ENCODE data around the gene BACE2.
"Not testable (repeated sequence)": the region's sequence is repeated elsewhere in the genome, so short reads cannot be mapped to it uniquely, and the experiment has no call there.

GRCh38 chr21:41256231-41256630 lies 88.3 kb downstream of the BACE2 start:
- not testable (repeated sequence) for TF ChIP-seq POLR2A, CTCF (IDR thresholded peaks at IDR 0.05)

All from right lobe of liver (tissue), 4 donors.